ENCODE results near the gene TAGAP.

The TAGAP gene, protein sequence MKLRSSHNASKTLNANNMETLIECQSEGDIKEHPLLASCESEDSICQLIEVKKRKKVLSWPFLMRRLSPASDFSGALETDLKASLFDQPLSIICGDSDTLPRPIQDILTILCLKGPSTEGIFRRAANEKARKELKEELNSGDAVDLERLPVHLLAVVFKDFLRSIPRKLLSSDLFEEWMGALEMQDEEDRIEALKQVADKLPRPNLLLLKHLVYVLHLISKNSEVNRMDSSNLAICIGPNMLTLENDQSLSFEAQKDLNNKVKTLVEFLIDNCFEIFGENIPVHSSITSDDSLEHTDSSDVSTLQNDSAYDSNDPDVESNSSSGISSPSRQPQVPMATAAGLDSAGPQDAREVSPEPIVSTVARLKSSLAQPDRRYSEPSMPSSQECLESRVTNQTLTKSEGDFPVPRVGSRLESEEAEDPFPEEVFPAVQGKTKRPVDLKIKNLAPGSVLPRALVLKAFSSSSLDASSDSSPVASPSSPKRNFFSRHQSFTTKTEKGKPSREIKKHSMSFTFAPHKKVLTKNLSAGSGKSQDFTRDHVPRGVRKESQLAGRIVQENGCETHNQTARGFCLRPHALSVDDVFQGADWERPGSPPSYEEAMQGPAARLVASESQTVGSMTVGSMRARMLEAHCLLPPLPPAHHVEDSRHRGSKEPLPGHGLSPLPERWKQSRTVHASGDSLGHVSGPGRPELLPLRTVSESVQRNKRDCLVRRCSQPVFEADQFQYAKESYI

DNA sequence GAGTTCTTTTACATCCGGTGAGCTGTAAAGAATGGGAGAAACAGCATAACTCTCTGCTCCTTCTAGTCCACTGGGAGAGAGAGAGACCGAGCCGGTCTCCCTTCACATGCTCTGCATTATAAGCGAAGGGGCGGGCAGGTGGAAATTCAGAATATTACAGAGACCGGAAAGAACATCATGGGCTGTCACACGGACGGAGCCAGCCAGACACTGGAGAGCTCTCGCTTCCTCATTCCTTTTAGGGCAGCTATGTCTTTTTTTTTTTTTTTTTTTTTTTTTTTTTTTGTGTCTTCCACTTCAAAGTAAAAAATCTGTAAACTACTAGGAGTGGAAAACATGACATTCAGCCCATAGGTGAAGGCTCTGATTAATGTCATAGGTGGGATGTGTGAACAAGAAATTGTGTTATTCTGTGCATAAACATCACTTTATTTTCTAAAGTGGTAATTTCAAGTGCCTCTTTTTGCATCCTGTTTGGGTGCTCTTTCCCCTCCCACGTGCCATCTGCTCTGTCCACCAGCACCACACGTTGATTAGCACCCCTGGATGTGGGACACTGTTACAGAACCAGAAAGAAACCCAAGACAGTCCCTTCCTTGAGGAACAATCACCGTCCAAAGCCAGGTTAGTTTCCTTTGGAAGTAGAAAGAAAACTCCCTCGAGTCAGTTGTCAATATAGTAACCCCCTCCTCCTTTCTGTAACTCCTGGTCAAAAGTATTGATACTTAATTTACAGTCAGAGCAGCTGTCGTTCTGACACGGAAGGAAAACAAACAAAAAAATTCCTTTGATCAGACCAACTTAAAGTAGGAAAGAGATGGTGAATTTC, at the start of gene TAGAP:
TSS of gene TAGAP (minus strand) at position 93 of the 829 bp plus-strand sequence. CDS start 845 bp downstream, outside the sequence.
- peak; percentile 87 for DNase-seq

DNA sequence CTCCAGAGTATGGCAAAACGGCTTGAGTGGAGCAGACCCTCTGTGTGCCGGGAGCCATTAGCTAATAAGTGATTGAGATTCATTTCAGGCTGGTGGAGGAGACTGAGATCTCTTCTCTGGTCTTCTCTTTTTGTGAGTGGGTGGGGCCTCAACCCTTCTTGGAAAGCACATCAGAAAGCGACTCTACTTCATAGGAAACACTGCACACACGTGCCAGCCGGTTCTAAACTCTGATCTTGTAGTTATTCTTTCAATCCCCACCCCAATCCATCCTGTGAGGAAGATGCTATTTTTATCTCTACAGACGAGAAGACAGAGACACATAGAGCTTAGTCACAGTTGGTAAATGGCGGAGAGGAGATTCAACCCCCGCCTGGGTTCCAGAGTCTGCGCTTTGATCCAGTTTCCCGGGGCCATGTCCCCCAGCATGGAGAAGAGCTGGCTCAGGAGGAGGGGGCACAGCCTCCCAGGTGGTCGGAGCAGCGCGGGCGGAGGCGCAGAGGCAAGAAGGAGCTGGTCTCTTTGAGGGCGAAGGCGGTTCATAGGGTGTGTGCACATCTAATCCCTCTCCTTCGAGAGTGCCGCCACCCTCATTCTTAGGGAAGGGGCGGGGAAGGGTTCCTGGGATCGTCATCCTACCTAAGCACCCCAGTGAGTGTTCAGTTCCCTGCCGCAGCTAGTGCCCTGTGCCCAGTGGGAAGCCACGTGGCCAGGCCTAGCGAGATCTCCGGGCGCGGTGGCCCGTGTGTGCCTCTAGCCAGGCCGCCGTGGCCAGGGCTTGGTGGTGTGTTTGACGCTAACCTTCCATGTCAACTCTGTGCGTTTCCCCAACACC, 49.0 kb upstream of the TAGAP start:
- no peak for DNase-seq

GRCh38 chr6:159092631-159093030, 47.8 kb upstream of the TAGAP start:
- DNase-seq: no peak

DNA sequence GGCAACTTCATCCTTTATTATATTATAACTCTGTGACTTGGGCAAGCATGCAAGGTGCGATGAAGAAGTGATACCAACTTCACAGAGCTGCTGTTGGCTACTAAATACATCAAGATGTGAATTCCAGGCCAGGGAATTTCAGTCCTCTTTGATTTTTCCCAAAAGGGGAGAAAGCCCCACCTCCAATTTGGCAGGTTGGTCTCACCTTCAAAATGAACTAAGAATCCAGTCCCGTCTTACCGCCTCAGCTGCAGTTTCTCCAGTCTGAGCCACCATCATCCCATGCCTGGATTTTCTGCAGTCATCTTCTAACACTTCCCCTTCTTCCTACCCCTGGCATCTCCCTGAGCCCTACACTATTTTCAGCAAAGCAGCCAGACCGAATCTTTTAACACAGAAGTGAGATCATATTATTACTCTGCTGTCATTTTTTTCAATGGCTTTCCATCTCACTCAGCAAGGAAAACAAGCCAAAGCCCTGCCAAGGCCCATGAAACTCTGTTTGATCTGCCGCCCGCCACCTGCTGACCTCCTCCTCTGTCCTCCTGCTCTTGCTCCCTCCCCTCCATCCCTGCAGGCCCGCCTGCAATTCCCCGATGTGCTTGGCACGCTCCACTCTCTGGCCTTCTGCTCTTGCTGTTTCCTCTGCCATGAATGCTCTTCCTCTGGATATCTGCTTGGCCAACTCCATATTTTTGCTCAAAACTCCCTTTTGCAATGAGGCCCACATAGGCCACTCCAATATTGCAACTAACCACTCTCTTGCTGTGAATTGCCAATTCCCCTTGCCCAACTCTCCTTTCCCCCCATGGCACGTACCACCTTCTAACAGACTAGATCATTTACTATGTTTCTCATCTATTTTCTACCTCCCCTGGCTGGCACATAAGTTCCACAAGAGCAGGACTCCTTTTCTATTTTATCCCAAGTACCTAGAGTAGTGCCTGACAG, 46.0 kb upstream of the TAGAP start:
- no peak for DNase-seq

DNA sequence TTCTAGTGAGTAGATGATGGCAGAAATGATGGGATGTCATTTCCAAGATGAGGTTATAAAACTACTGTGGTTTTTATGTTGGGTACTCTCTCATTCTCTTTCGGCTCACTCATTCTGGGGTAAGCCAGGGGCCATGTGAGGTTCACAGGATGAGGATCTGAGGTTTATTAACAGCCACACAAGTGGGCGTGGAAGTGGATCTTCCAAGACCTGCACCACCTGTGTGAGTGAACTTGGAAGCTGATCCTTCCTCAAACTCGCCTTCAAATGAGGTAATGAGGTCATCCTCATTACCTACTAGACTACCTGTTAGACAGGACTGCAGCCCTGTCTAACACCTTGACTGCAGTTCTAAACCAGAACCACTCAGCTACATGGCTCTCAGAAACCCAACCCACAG, 45.1 kb upstream of the TAGAP start:
- no peak for DNase-seq

DNA sequence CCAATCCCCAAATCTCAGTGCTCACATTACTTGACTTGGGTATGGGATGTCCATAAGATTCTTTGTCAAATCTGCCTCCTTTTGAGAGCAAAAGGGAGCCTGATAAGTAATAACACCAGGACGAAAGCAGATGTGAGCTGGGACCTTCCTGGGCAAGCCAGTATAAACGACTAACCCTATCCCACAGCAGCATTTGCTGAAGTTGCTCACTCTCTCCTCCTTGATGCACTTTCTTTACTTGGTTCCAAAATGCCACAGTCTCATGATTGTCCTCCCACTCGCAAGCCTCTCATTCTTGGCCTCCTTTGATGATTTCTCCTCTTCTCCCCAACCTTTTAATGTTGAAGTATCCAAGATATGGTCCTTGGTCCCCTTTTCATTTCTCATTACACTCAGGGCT, 44.7 kb upstream of the TAGAP start:
- no peak for DNase-seq

DNA sequence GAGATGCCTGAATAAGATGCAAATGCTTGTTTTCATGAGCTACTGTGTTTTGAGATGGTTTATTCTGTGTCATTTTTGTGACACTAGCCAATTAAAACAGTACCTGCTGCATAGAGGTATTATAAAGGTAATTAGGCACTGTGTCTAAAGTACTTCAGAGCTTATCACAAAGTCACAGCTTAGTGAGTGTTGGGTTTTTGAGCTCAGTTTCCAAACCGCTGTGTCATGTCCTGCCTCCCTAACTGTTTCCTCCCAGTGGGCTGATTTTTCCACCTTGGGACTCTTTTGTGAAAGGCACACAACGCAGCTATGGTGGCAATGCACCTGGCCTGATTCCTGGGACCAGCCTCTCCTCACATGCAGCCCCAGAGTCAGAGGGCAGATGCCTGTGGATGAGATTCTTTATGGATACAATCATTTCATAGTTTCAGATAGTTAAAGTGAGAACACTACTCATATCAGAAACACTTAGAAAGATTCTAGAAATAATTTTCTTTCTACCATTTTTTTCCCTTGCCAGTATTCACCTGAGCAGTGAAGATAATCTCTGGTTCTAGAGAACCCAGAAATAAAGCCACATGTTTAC, 41.3 kb upstream of the TAGAP start:
- no peak for DNase-seq

- DNase-seq: no peak
Measured at GRCh38 chr6:159085396-159085895, 40.7 kb upstream of the TAGAP start.

DNA sequence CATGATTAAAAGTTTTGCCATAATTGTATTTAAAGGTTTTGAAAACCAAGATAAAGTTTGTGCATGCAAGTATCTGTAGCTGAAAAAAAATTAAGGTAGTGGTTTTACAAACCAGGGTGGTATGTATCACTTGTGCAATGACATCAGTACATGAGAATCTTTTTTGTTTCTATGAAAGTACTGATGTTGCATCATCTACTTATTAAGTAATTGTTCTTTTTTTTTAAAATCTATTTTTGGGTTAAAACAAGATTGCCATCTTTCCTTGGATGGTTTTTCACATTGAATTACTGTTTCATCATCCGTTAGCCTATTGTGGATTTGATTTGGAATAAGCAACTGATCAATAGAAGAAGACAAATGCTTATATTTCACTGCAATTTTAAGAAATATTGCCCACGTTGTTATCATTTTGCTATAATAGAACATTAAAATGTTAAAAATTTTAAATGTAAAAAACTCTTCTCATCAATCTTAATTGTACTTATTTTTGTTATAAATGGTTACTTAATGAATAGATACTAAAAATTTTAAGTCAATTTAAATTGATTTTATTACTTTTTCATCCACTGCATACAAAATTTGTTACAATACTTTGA, 39.8 kb upstream of the TAGAP start:
- DNase-seq: no peak

DNA sequence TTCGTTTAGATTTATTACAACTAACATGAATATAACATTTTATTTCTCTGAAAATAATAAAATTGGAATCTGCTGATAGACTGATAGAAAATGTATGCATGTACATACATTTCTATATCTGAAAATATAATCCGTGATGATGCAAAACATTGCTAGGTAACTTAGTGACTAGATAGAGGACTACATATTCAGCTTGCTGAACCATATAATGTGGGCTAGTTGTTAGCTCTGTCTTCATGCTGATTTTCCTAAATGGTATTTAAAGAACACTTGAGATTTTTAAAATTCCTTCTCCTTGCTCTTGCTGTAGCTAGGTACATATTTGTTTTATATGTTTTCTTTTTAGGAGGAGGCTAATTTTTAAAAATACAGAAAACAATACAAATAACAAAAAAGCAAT, 38.4 kb upstream of the TAGAP start:
- DNase-seq: no peak

- DNase-seq: no peak
Measured at GRCh38 chr6:159082039-159082815, 37.4 kb upstream of the TAGAP start.

DNA sequence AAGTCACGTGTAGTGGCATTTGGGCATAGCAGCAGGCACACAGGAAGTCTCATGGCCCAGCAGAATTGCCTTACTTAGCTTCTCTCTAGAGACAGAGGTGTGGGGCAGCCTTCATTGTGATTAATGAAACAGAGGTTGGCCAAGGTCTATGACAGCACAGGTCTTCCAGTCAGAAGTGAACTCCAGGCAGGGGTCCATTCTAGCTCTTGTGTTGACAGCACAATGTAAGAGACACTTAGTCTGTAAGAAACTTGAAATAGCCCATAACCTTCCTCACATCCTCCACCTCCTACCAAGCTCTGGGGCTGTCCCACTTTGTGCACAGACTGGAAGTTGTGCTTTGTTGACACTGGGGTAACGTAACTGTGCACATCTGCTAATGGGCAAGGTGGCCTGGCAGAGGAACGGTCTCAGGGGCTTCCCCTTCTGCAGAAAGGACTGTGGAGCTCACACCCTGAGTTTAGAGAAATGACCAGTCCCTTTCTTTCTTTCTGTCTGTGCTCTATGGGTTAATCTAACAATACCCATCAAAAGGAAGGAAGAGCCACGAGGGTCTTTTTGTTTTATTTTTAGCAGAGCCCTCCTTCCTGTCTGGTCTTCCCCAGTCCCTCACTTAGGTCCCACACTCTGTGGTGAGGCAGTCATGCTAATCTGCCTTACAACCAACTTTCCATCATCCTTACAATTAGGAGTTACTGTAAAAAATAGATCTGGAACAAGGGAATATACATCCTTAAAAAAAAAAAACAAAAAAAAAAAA, 35.6 kb upstream of the TAGAP start:
- DNase-seq: no peak

- no peak for DNase-seq
Measured at GRCh38 chr6:159079367-159079766, 34.6 kb upstream of the TAGAP start.

- no peak for DNase-seq
Measured at GRCh38 chr6:159077123-159077522, 32.3 kb upstream of the TAGAP start.

DNA sequence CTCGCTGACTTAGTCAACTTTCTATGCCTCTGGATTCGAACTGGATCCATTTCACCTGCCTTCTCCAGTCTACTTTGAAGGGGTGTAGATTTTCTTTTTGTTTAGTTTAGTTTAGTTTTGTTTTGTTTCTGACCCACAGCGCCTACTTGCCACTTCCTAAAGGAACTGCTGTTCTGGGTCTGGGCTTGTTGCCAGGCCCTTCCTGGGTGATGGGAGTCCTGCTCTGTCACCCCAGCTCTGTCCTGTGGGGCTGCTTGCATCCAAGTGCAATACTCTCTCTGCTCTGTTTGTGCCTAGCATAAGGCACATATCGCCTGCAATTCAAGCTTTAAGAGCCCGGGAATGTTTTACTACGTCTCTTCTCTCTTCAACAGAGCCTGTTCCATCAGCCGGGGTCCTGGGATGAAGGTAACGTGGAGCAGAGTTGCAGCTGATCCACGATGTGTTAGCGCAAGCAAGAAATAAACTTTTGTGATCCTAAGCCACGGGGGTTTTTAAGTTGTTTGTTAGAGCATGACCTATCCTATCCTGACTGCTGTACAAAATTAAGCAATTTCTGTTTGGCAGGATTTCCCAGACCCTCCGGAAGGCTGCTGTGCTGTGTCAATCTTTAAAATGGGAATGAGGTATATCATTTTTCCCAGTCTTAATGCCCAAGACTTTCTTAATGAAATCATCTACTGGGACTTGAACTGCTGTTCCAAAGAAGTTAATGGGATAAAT, 30.9 kb upstream of the TAGAP start:
- no peak for DNase-seq

- DNase-seq: no peak
Measured at GRCh38 chr6:159074876-159075275, 30.1 kb upstream of the TAGAP start.

- no peak for DNase-seq
Measured at GRCh38 chr6:159074120-159074684, 29.4 kb upstream of the TAGAP start.
